Caki2 (cell line): Measurements from ENCODE around the gene NCK1. TPM values are rescaled to one million over a fixed set of nuclear protein-coding genes. Genes with fewer than 3 reads are reported as not detected.
A peak's percentile ranks its signal among the peaks of the same experiment; 100 is the strongest.
"Not testable (repeated sequence)": the region's sequence is repeated elsewhere in the genome, so short reads cannot be mapped to it uniquely, and the experiment has no call there.

Experiments used
- DNase-seq: peaks from one replicate; pipeline ENCODE4 v3.0.0-alpha.2; 2015; ENCODE audit warnings: low read depth
- in situ Hi-C: cut with HindIII; loops from 2 replicates; pipeline ENCODE4 v1.10.0; 2016; ENCODE audit warnings: low sequenced_read_pairs, low pct_unique_long_range_greater_than_20kb, mixed read lengths
- total RNA-seq: library from RNA; depleted of rRNA; stranded (reverse); fragments of >200 nt; shearing (Covaris generic); gene quantifications from 2 replicates; pipeline ENCODE4 v1.2.3, GENCODE V29; 2014; ENCODE audit warnings: low replicate concordance

NCK1 gene
- total RNA-seq, 1 experiment from 2014 or later, result 46.9 TPM

GRCh38 chr3:136957751-136958288 is 95.8 kb downstream of the NCK1 start, which contains the start of gene IL20RB:
IL20RB (plus strand) TSS chr3:136957983; CDS start chr3:136958114, 131 bp downstream.
- in situ Hi-C loops, result no loop called here
- DNase-seq, result no peak

- no peak for DNase-seq
- in situ Hi-C loops, result no loop called here
These were observed 96.9 kb downstream of the NCK1 start for GRCh38 chr3:136958939-136959338.

- in situ Hi-C loops, result no loop called here
These were observed 97.6 kb downstream of the NCK1 start for GRCh38 chr3:136959599-136959998.

GRCh38 chr3:136960838-136961836 is 99.1 kb downstream of the NCK1 start:
- in situ Hi-C loops, result no loop called here
- DNase-seq, result peak; percentile 66

More at GRCh38 chr3:136959599-136959998, 97.6 kb downstream of the NCK1 start:
- DNase-seq, result no peak

- DNase-seq, result no peak
- in situ Hi-C loops, result no loop called here
These were observed 100.9 kb downstream of the NCK1 start for GRCh38 chr3:136962927-136963326.

- in situ Hi-C loops, result not testable (repeated sequence)
These were observed 107.5 kb downstream of the NCK1 start for GRCh38 chr3:136969539-136969938.

GRCh38 chr3:136973352-136973751 is 111.3 kb downstream of the NCK1 start:
- no peak for DNase-seq
- in situ Hi-C loops, result no loop called here

More at GRCh38 chr3:136969539-136969938, 107.5 kb downstream of the NCK1 start:
- not testable (repeated sequence) for DNase-seq

- no peak for DNase-seq
- in situ Hi-C loops, result no loop called here
These were observed 112.7 kb downstream of the NCK1 start for GRCh38 chr3:136974670-136975069.

- in situ Hi-C loops, result no loop called here
- DNase-seq, result no peak
These were observed 117.2 kb downstream of the NCK1 start for GRCh38 chr3:136979204-136979603.

- in situ Hi-C loops, result no loop called here
- DNase-seq, result no peak
These were observed 117.7 kb downstream of the NCK1 start for GRCh38 chr3:136979684-136980083.

- no peak for DNase-seq
- in situ Hi-C loops, result no loop called here
These were observed 120.0 kb downstream of the NCK1 start for GRCh38 chr3:136982033-136982432.

- in situ Hi-C loops, result no loop called here
- no peak for DNase-seq
These were observed 120.6 kb downstream of the NCK1 start for GRCh38 chr3:136982520-136983138.

- in situ Hi-C loops, result no loop called here
- no peak for DNase-seq
These were observed 122.8 kb downstream of the NCK1 start for GRCh38 chr3:136984837-136985236.

- in situ Hi-C loops, result not testable (repeated sequence)
These were observed 125.5 kb downstream of the NCK1 start for GRCh38 chr3:136987398-136987980.

GRCh38 chr3:136988651-136989050 is 126.6 kb downstream of the NCK1 start:
- in situ Hi-C loops, result no loop called here

More at GRCh38 chr3:136987398-136987980, 125.5 kb downstream of the NCK1 start:
- DNase-seq, result not testable (repeated sequence)

GRCh38 chr3:136989781-136990524 is 127.9 kb downstream of the NCK1 start:
- in situ Hi-C loops, result no loop called here
- no peak for DNase-seq

More at GRCh38 chr3:136988651-136989050, 126.6 kb downstream of the NCK1 start:
- DNase-seq, result no peak

- in situ Hi-C loops, result no loop called here
- no peak for DNase-seq
These were observed 128.8 kb downstream of the NCK1 start for GRCh38 chr3:136990826-136991225.

GRCh38 chr3:136992115-136992514 is 130.1 kb downstream of the NCK1 start:
- DNase-seq, result no peak
- in situ Hi-C loops, result no loop called here
